H54 (cell line): ENCODE results near the gene LNP1.
"Not testable (repeated sequence)": the region's sequence is repeated elsewhere in the genome, so short reads cannot be mapped to it uniquely, and the experiment has no call there.

Experiments
- DNase-seq: peaks from one replicate; pipeline ENCODE4 v3.0.0; 2011; ENCODE audit warnings: low spot score, mixed read lengths; ENCODE audit not compliant: insufficient read length
- FAIRE-seq: peaks from 3 replicates; lab custom pipeline; 2011; peaks lifted over from hg19 to GRCh38; lab: Jason Lieb, UNC
- POLR2A ChIP-seq: IDR thresholded peaks from 2 replicates; pipeline ENCODE4 v1.6.1; 2011; ENCODE audit warnings: low read depth, mild to moderate bottlenecking, low read length

Gene LNP1

GRCh38 chr3:100429187-100429716 is 27.9 kb downstream of the LNP1 start:
- TF ChIP-seq POLR2A = no peak
- FAIRE-seq (no peak), DNase-seq (no peak)

DNA sequence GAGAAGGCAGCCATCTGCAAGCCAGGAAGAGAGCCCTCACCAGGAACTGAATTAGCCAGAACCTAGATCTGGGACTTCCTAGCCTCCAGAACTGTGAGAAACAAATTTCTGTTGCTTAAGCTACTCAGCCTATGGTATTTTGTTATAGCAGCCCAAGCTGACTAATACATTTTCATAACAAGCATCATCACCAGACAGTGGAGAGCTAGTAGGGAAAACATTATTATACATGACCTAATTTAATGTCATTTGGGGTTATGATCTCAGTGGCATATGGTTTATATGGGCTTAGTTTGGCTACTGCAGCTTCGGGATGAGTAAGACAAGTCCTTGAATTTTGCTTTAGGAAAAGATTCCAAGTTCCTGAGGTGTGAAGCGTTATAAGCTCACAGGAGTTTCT is 35.6 kb downstream of the LNP1 start:
- FAIRE-seq (no peak), DNase-seq (no peak)
- no peak for TF ChIP-seq POLR2A

GRCh38 chr3:100437721-100438622 is 36.6 kb downstream of the LNP1 start:
- DNase-seq (no peak), FAIRE-seq (no peak)
- no peak for TF ChIP-seq POLR2A

- no peak for TF ChIP-seq POLR2A
- no peak for FAIRE-seq
- DNase-seq = no peak
These were observed 37.3 kb downstream of the LNP1 start for GRCh38 chr3:100438623-100438974.

DNA sequence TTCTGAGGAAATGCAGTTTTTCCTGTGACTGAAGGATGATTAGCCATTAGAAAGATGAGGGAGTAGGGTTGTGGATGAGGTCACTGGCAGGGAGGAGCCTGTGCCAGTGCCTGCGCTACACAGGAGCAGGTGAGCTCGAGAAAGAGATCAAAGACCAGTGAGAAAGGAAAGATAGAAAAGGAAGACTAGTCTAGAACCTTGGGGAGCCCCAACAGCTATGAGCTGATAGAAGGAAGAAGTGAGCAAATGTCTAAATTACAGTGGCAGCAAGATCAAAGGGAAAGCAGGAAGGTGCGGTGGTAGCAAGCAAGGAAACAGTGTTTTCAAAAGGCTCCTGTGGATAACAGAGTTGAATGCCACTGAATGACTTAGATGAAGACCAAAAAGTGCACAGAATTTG is 39.6 kb downstream of the LNP1 start:
- FAIRE-seq (no peak), DNase-seq (no peak)
- no peak for TF ChIP-seq POLR2A

DNA sequence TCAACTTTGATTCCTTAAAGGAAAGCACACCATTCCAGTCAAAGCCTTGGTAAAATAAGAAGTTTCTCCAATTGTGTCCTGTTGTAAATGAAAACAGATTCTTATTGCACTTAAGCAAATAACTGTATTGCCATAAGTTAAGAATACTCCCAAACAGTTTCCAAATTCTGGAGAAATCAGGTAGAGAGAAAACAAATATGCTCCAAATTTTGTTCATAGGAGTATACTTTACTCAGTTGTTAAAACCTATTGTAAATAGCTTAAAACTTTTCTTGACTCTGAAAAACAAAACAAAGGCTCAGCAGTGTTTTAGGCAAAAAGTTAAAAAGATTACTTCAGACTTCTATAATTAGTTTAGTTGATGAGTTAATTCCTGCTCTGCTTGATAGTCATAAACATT is 42.4 kb downstream of the LNP1 start:
- TF ChIP-seq POLR2A = no peak
- DNase-seq = no peak
- FAIRE-seq = no peak

GRCh38 chr3:100447067-100447466 is 45.7 kb downstream of the LNP1 start:
- DNase-seq, FAIRE-seq: not testable (repeated sequence)

GRCh38 chr3:100448079-100448478 is 46.7 kb downstream of the LNP1 start:
- no peak for TF ChIP-seq POLR2A
- FAIRE-seq (no peak), DNase-seq (no peak)

- FAIRE-seq = no peak
- no peak for DNase-seq
These were observed 47.9 kb downstream of the LNP1 start for GRCh38 chr3:100449214-100449613.

DNA sequence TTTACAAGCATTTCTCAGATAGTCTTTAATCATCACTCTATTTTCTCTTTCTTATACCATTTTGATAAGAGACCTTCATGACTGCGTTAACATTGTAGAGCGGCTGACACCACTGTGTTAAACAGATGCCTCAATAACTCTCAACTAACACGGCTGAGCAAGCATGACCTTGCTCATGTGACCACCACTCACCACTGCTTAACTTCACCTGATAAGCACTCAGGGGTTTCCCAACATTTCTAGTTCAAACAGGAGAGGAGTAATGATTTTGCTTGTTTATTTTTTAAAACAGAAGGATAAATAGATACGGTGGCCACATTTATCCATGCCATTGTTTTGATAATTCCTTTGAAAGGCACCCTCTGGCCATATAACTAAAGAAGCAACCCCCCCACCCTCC is 53.3 kb downstream of the LNP1 start:
- FAIRE-seq (no peak), DNase-seq (no peak)
- TF ChIP-seq POLR2A = no peak

More at GRCh38 chr3:100449214-100449613, 47.9 kb downstream of the LNP1 start:
- TF ChIP-seq POLR2A = no peak

DNA sequence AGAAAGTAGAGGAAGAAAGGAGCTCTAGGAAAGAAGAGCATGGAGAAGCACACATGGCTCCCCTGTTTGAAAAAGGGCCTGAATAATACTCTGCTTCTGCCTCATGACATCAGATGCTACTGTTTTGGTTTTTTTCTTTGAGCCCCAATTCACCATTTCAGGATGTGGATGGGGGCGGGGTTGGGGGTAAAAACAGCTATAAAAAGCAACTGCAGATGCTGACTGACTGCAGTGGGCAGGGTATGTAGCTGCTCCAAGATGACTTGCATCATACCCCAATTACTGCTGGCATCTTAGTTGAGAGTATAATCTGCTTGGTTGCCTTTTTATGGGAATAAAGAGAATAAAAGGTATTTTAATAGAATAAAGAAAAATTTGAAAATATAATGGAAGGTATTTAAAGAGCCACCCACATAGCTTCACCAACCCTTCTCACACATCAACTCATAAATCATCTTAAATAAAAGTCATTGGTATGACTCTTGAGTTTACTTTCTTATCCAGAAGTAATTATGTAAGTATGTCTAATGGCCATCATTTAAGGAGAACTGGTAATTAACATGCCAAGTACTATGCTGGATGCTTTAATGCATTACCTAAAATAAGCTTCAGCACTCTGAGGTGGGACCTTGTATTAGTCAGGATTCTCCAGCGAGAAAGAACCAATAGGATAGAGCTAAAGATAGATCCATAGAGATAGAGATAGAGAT is 54.7 kb downstream of the LNP1 start:
- no peak for DNase-seq
- TF ChIP-seq POLR2A = no peak
- no peak for FAIRE-seq

DNA sequence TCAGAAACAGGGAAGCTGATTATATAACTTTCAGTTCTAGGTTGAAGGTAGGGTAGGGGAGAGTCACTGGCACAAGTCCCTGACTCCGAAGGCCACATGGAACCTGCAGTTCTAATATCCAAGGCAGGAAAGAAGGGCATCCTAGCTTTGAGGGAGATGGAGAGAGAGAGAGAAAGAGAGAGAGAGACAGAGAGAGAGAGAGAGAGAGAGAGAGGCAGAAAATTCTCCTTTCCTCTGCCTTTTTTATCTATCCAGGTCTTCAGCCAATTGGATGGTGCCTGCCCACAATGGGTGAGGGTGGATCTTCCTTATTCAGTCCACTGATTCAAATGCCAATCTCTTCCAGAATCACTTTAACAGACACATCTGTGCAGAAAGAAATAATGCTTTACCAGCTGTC is 55.4 kb downstream of the LNP1 start:
- DNase-seq (no peak), FAIRE-seq (no peak)
- no peak for TF ChIP-seq POLR2A

GRCh38 chr3:100457811-100458210 is 56.5 kb downstream of the LNP1 start:
- DNase-seq (no peak), FAIRE-seq (no peak)
- no peak for TF ChIP-seq POLR2A

GRCh38 chr3:100458814-100459213 is 57.5 kb downstream of the LNP1 start:
- DNase-seq = no peak
- TF ChIP-seq POLR2A = no peak
- FAIRE-seq = no peak

GRCh38 chr3:100463002-100463401 is 61.7 kb downstream of the LNP1 start:
- peak; percentile 37 for DNase-seq
- peak; percentile 55 for FAIRE-seq
- no peak for TF ChIP-seq POLR2A
